ENCODE results near the gene BICDL1. TPM values are rescaled to one million over a fixed set of nuclear protein-coding genes. Genes with fewer than 3 reads are reported as not detected.

The BICDL1 gene
- total RNA-seq, 1 experiment from 2014 or later = 14.4 TPM

GRCh38 chr12:120101182-120101581 lies 112.1 kb downstream of the BICDL1 start:
- H3K9me3 ChIP-seq (ENCODE audit: insufficient read depth, low read depth) = no peaks in the 10 kb centered on the region
- H3K4me2 ChIP-seq = no peak overlapping the region
- DNase-seq = no peak
- POLR2A ChIA-PET (ENCODE audit: unreplicated experiment) = no interaction called here
- no peak overlapping the region for H2AFZ ChIP-seq
- H3K27ac ChIP-seq = no peak overlapping the region
- peaks cover 8% of the 10 kb centered on the region; the same call in 1 of the 2 replicates for H4K20me1 ChIP-seq (ENCODE audit: insufficient read depth)
- H3K9me2 ChIP-seq (ENCODE audit: insufficient read depth) = no peaks in the 10 kb centered on the region
- intact Hi-C loops (cut with micrococcal nuclease; ENCODE audit: unreplicated experiment) = no loop called here
- H3K27me3 ChIP-seq (ENCODE audit: insufficient read depth, low read depth) = no peaks in the 10 kb centered on the region
- no TSS peak for BruUV-seq (replicated peaks)
- H3K36me3 ChIP-seq (ENCODE audit: low read depth) = no peaks in the 10 kb centered on the region
- no peaks in the 10 kb centered on the region for H3F3A ChIP-seq (ENCODE audit: insufficient read depth, low read depth)
- H3K79me2 ChIP-seq (ENCODE audit: low read depth) = peaks cover 9% of the 10 kb centered on the region; the same call in 1 of the 2 replicates
- CTCF ChIA-PET = no interaction called here
- H3K4me1 ChIP-seq (replicated peaks; ENCODE audit: insufficient read depth) = no peaks in the 10 kb centered on the region
- TF ChIP-seq CTCF (conservative IDR thresholded peaks at IDR 0.05) (no peak), EZH2 (IDR thresholded peaks at IDR 0.05; ENCODE audit: low read depth) (no peak)
- no peak overlapping the region for H3K4me3 ChIP-seq

- ChIA-PET CTCF (no interaction called here), POLR2A (ENCODE audit: unreplicated experiment) (interaction anchor here (0.6 kb wide), 1 partner anchor 9 kb away, joined by 3 read pairs; no protein-coding TSS in a partner anchor)
- TF ChIP-seq EZH2 (IDR thresholded peaks at IDR 0.05; ENCODE audit: low read depth) = no peak
- TF ChIP-seq CTCF (conservative IDR thresholded peaks at IDR 0.05) = no peak
- H3K9me2 ChIP-seq (ENCODE audit: insufficient read depth) = no peaks in the 10 kb centered on the region
- H3F3A ChIP-seq (ENCODE audit: insufficient read depth, low read depth) = no peaks in the 10 kb centered on the region
- peaks cover 8% of the 10 kb centered on the region; the same call in 1 of the 2 replicates for H4K20me1 ChIP-seq (ENCODE audit: insufficient read depth)
- no peak overlapping the region for H3K4me3 ChIP-seq
- no peaks in the 10 kb centered on the region for H3K9me3 ChIP-seq (ENCODE audit: insufficient read depth, low read depth)
- H3K27ac ChIP-seq = no peak overlapping the region
- intact Hi-C loops (cut with micrococcal nuclease; ENCODE audit: unreplicated experiment) = no loop called here
- no TSS peak for BruUV-seq (replicated peaks)
- H3K27me3 ChIP-seq (ENCODE audit: insufficient read depth, low read depth) = no peaks in the 10 kb centered on the region
- no peak overlapping the region for H3K4me2 ChIP-seq
- DNase-seq = no peak
- no peaks in the 10 kb centered on the region for H3K4me1 ChIP-seq (replicated peaks; ENCODE audit: insufficient read depth)
- H3K36me3 ChIP-seq (ENCODE audit: low read depth) = no peaks in the 10 kb centered on the region
- no peak overlapping the region for H2AFZ ChIP-seq
- H3K79me2 ChIP-seq (ENCODE audit: low read depth) = peaks cover 9% of the 10 kb centered on the region; the same call in 1 of the 2 replicates
Observed at GRCh38 chr12:120101617-120102016, 112.6 kb downstream of the BICDL1 start.

- intact Hi-C loops (cut with micrococcal nuclease; ENCODE audit: unreplicated experiment) = no loop called here
- no TSS peak for BruUV-seq (replicated peaks)
Observed at GRCh38 chr12:120102189-120103043, 113.4 kb downstream of the BICDL1 start.

More at GRCh38 chr12:120102189-120103043, 113.4 kb downstream of the BICDL1 start:
- CTCF ChIA-PET = no interaction called here
- Histone ChIP-seq H4K20me1 (ENCODE audit: insufficient read depth) (peaks cover 8% of the 10 kb centered on the region; the same call in 1 of the 2 replicates), H3F3A (ENCODE audit: insufficient read depth, low read depth) (no peaks in the 10 kb centered on the region), H3K27me3 (ENCODE audit: insufficient read depth, low read depth) (no peaks in the 10 kb centered on the region), H3K9me3 (ENCODE audit: insufficient read depth, low read depth) (no peaks in the 10 kb centered on the region), H3K79me2 (ENCODE audit: low read depth) (peaks cover 9% of the 10 kb centered on the region; the same call in 1 of the 2 replicates), H3K4me2 (no peak overlapping the region), H3K36me3 (ENCODE audit: low read depth) (no peaks in the 10 kb centered on the region), H3K9me2 (ENCODE audit: insufficient read depth) (no peaks in the 10 kb centered on the region), H3K4me1 (replicated peaks; ENCODE audit: insufficient read depth) (no peaks in the 10 kb centered on the region), H3K27ac (no peak overlapping the region), H3K4me3 (no peak overlapping the region), H2AFZ (no peak overlapping the region)
- TF ChIP-seq EZH2 (IDR thresholded peaks at IDR 0.05; ENCODE audit: low read depth) (no peak), CTCF (conservative IDR thresholded peaks at IDR 0.05) (no peak)
- DNase-seq = no peak
- POLR2A ChIA-PET (ENCODE audit: unreplicated experiment) = interaction anchor here (0.6 kb wide), 1 partner anchor 8 kb away, joined by 3 read pairs; no protein-coding TSS in a partner anchor

Measured in PC-9 (cell line).